HG02885 (cell line): ENCODE measurements around the gene SLC27A5.
A peak's percentile ranks its signal among the peaks of the same experiment; 100 is the strongest.
"Not testable (repeated sequence)": the region's sequence is repeated elsewhere in the genome, so short reads cannot be mapped to it uniquely, and the experiment has no call there.

Experiments used
- ATAC-seq: cut with Tn5 transposase; IDR thresholded peaks from one replicate; pipeline ENCODE4 v1.9.1; 2021; ENCODE audit warnings: mild to moderate bottlenecking; ENCODE audit not compliant: unreplicated experiment, poor library complexity

SLC27A5 gene

GRCh38 chr19:58473775-58474174, 38.0 kb downstream of the SLC27A5 start:
- ATAC-seq: no peak

GRCh38 chr19:58471736-58472135, 40.1 kb downstream of the SLC27A5 start:
- ATAC-seq: no peak

GRCh38 chr19:58470837-58471543, 40.8 kb downstream of the SLC27A5 start:
- ATAC-seq: not testable (repeated sequence)

- ATAC-seq: no peak
Observed at GRCh38 chr19:58469241-58470013, 42.4 kb downstream of the SLC27A5 start.

GRCh38 chr19:58468216-58468839, 43.5 kb downstream of the SLC27A5 start:
- no peak for ATAC-seq

GRCh38 chr19:58466760-58467589, 44.8 kb downstream of the SLC27A5 start, which contains the start of gene ZNF324:
TSS of gene ZNF324 (plus strand) at chr19:58467080. CDS start at chr19:58469186, 2,106 bp downstream.
- peak; percentile 91 for ATAC-seq

- ATAC-seq: no peak
Observed at GRCh38 chr19:58466089-58466759, 45.6 kb downstream of the SLC27A5 start.

GRCh38 chr19:58460039-58460438, 51.8 kb downstream of the SLC27A5 start:
- ATAC-seq: no peak

- no peak for ATAC-seq
Observed at GRCh38 chr19:58456111-58456510, 55.7 kb downstream of the SLC27A5 start.

GRCh38 chr19:58455306-58455705, 56.5 kb downstream of the SLC27A5 start:
- ATAC-seq: no peak

GRCh38 chr19:58453743-58454142, 58.0 kb downstream of the SLC27A5 start:
- no peak for ATAC-seq

- peak; percentile 98 for ATAC-seq
Observed at GRCh38 chr19:58451358-58452101, 60.3 kb downstream of the SLC27A5 start, which contains the start of gene ZNF324B. TSS of gene ZNF324B (plus strand) at chr19:58451622. CDS start at chr19:58453702, 2,080 bp downstream.

- ATAC-seq: no peak
Observed at GRCh38 chr19:58450856-58451357, 60.9 kb downstream of the SLC27A5 start.

- ATAC-seq: not testable (repeated sequence)
Observed at GRCh38 chr19:58449980-58450379, 61.8 kb downstream of the SLC27A5 start.

- ATAC-seq: not testable (repeated sequence)
Observed at GRCh38 chr19:58448860-58449259, 62.9 kb downstream of the SLC27A5 start.
